Stimulated activated CD4-positive, alpha-beta T cell treated with anti-CD3 and anti-CD28 coated beads, Interleukin-2, amount 100 ng/mL, for 4 hours (primary cell): ENCODE results near the gene RHOC.

Experiments used
- DNase-seq: peaks from one replicate; pipeline ENCODE4 v3.0.0-alpha.2; 2020; ENCODE audit warnings: low read depth

RHOC gene

DNA sequence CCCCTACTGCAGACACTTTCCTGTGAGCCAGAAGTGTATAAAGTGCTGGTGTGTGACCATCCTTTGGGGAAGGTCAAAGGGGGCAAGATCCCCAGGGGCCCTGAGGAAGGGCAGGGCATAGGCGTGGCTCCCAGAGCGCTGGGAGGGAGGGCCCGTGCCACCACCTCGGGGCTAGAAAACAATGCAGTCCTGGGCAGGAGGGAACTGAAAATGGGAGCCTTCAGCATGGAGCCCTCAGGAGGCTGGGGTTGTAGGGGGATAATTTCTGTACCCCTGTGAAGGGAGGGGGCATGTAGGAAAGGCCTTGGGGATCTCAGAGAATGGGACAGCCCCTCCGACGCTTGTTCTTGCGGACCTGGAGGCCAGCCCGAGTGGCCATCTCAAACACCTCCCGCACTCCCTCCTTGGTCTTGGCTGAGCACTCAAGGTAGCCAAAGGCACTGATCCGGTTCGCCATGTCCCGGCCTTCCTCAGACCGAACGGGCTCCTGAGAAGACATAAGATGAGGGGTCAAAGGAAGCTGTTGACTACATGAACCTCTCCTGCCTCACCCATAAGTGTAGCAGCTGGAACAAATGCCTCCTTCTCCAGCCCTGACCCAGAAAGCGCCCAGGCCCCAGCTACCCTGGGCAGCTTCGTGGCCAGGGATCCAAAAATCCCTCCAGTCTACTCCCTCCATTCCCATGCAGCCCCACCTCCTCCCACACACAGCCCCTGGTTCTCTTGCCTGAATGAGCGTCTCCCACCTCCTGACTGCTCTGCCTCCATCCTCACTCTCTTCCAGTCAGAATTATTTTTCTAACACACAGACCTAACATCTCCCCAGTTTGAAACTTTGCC lies 5.5 kb downstream of the RHOC start:
- DNase-seq = no peak

DNA sequence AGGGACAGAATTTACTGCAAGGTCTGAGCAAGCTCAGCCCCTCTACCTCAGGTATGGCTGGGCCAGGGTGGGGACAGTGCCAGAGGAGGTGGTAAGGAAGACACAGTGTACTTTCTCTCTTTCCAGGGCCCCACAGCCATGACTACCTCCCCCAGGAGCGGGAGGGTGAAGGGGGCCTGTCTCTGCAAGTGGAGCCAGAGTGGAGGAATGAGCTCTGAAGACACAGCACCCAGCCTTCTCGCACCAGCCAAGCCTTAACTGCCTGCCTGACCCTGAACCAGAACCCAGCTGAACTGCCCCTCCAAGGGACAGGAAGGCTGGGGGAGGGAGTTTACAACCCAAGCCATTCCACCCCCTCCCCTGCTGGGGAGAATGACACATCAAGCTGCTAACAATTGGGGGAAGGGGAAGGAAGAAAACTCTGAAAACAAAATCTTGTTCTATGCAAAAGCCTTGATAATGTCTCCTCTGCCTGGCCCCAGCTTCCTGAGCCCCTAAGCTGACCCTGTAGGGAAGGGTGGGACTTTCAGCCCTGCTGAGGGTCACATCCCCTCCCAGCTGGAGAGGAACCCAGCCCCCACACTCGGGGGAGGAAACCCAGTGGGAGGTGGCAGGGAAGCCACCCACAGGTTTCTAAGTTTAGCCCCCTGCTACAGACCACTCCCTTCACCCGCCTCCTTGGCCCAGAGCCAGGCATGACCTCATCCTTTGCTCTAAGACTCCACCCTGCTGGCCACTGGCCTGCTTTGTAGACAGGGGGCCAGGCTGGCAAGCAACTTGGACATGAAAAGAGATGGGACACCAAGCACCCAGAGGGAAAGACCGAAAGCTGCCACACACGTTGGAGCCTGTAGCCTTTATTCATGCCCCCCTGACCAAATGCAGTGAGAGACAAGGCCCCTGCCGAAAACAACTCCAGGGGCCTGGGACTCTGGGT lies 6.4 kb downstream of the RHOC start:
- DNase-seq = peak; percentile 60

DNA sequence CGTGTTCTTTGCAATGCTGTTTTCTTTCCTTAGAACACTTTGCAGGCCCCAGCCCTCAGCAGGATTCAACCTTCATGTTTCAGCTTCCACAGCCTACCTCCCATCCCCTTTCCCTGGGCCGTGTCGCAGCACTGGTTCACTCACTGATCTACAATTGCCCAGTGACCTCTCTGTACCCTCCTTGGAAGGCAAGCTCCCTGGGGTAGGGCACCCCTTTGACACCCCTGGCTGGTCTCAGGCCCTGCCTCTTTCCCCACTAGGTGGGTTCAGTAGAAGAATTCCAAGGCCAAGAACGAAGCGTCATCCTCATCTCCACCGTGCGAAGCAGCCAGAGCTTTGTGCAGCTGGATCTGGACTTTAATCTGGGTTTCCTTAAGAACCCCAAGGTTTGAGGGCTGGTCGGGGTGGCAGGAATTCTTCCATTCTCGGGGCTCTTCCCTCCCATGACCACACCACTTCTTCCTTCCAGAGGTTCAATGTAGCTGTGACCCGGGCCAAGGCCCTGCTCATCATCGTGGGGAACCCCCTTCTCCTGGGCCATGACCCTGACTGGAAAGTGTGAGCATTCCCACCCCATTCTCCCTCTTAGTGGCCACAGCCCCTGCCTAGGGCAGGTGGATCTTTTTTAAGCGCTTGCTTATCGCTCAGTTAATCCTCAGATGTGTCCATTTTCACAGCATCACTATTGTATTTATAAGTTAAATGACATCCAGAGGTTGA lies 7.3 kb downstream of the RHOC start:
- no peak for DNase-seq

DNA sequence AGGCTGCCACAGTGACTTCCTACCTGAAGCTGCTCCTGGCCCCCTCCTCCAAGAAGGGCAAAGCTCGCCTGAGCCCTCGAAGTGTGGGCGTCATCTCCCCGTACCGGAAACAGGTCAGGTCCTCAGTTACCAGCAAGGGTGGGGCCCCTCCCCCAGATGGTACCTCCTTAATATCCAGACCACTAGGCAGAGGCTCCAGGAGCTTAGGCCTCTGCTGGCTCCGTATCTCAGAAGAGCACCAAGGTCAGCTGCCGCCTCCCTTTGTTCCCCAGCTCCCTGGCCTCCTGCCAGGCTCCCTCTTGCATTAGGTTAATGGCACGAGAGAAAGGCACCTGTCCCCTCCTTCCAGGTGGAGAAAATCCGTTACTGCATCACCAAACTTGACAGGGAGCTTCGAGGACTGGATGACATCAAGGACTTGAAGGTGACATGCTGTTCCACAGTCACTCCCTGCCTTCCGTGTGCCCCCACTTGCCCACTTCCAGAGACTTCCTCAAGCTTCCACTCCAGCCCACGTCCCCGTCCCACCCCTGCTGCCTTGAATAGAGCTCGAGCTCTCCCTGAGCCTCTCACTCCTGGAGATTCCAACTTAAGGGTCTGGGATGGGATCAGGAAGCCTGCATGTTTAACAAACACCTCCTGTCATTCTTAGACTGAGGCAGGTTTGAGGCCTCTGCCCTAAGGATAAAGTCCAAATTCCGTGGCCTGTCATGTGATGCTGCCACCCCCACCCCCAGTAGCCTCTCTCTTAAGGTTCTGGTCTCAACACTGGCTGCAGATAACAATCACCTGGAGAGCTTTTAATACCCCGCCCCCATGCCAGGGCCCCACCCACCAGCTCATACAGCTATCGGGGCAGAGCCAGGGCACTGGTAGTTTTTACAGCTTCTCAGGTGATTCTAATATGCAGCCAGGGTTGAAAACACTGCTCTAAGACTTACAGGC lies 8.3 kb downstream of the RHOC start:
- DNase-seq = no peak

DNA sequence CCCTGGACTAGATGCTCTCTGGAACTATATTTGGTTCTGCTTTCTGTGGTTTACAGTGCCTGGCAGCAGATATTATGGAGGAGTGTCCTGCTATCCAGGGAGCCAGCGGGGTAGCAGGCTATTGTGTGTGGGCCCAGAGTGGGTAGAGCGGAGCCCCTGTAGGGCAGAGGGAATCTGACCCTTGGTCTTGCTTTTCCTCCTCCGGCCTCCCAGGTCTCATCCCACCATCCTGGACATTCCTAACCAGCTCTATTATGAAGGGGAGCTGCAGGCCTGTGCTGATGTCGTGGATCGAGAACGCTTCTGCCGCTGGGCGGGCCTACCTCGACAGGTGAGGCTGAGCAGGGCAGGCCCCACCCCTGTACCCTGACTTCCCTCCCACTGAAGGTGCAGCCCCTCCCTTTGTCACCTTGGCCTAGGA lies 9.1 kb downstream of the RHOC start:
- DNase-seq = no peak

DNA sequence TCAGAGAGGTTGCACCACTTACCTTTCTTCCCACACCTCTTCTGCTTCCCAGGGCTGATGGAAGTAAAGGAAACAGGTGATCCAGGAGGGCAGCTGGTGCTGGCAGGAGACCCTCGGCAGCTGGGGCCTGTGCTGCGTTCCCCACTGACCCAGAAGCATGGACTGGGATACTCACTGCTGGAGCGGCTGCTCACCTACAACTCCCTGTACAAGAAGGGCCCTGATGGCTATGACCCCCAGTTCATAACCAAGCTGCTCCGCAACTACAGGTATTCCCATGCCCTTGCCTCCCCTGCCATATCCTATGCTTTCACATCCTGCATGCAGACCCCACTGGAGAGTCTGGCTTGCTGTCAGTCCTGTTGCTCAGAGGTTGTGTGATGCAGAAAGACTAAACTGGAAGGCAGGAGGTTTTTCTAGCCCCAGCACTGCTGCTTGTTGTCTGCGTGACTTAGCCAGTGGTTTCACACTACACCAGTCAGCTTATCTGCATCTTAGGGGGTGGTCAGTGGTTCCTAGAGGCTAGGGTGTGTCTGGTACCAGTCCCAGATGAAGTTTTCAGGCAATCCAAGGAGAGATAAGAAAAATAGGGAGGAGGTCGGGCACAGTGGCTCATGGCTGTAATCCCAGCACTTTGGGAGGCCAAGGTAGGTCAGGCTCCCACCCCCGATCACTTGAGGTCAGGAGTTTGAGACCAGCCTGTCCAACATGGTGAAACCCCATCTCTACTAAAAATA lies 10.2 kb downstream of the RHOC start:
- DNase-seq = no peak

DNA sequence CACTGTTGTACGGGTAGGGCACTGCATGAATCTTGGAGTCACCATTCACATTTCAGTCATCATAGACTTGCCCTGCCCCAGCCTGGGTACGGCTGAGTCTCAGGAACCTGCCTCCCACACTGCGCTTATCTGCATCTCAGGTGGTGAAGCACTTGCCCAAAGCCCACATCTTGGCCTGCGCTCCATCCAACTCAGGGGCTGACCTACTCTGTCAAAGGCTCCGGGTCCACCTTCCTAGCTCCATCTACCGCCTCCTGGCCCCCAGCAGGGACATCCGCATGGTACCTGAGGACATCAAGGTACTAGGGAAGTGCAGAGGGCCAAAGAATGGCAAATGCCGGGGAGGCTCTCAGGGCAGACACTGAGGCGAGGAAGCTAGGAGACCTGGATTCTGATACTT lies 11.7 kb downstream of the RHOC start:
- no peak for DNase-seq

DNA sequence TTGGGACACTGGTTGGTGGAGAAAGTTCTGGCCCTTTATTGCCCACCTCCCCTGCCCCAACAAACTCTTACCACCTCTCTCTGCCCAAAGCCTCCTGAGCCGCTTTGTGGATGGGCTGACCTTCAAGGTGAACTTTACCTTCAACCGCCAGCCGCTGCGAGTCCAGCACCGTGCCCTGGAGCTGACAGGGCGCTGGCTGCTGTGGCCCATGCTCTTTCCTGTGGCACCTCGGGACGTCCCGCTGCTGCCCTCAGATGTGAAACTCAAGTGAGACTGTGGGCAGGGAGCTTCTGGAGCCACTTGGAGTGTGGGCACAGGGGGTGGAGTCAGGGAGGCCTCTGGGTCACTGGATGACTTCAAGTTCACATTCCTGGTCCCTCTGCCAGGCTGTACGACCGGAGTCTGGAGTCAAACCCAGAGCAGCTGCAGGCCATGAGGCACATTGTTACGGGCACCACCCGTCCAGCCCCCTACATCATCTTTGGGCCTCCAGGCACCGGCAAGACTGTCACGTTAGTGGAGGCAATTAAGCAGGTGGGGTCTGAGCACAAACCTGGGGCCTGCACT lies 12.5 kb downstream of the RHOC start:
- DNase-seq = no peak

DNA sequence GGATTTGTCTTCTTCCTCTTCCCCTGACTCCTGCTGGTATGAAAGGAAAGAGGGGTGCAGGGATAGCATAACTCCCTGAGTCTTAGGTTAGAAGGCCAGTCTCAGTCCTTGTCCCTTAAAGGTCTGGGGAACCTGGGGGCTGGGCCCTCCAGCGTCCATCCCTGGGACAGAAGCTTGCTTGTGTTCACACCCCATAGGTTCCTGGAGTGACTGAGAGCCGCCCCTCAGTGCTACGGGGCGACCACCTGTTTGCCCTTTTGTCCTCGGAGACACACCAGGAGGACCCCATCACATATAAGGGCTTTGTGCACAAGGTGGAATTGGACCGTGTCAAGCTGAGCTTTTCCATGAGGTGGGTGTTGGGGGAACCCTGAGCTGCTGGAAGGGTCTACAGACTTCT lies 13.1 kb downstream of the RHOC start:
- no peak for DNase-seq

DNA sequence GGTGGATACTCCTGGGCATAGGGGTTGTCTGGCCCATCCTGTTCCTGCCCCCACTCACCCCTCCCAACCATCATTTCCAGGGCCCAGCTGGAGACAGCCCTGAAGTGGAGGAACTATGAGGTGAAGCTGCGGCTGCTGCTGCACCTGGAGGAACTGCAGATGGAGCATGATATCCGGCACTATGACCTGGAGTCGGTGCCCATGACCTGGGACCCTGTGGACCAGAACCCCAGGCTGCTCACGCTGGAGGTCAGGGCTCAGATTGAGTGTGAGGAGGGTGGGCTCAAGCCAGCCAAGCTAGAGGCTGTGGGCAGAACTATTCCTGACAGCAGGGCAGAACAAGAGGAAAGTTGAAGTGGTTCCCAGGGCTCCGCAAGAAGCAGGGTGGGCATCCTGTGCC lies 14.2 kb downstream of the RHOC start:
- no peak for DNase-seq

DNA sequence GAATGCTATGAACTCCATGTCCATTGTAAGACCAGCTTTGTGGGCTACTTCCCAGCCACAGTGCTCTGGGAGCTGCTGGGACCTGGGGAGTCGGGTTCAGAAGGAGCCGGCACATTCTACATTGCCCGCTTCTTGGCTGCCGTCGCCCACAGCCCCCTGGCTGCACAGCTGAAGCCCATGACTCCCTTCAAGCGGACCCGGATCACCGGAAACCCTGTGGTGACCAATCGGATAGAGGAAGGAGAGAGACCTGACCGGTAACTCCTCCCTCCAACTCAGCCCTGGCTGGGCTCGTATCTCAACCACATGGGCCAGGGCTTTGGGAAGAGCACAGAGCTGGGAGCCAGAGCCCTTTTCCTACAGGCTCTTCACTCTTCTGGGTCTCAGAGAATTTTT lies 17.1 kb downstream of the RHOC start:
- no peak for DNase-seq

DNA sequence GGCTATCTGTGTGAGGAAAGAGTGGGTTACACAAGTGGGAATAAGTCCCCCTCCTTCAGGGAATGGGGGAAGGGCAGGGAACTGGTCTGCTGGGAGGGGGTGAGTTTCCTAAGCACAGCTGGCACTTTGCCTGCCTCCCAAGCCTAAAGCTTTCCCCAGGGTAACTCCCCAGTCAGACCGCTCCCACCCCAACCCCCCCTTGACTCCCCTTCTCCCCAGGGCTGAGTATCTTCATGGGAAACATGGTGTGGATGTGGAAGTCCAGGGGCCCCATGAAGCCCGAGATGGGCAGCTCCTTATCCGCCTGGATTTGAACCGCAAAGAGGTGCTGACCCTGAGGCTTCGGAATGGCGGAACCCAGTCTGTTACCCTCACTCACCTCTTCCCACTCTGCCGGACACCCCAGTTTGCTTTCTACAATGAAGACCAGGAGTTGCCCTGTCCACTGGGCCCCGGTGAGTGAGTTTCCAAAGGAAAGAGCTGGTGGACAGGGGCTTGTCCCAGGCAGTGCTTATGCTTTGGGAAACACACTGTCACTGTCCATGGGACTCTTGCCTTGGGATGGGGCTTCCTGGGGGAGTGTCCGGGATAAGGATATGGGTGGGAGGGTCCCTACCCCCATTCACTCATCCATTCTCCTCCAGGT lies 17.6 kb downstream of the RHOC start:
- no peak for DNase-seq

DNA sequence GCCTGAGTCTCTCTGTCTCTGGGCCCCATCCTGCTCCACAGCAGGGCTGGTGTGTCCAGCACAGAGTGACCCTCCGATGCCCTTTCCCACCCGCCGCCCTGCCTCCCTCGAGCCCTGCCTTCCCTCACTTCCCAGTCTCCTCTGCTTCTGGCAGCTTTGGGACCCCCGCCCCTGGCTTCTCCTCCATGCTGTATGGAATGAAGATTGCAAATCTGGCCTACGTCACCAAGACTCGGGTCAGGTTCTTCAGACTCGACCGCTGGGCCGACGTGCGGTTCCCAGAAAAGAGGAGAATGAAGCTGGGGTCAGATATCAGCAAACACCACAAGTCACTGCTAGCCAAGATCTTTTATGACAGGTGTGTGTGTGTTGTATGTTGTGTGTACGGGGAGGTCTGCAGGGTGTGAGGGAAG lies 18.1 kb downstream of the RHOC start:
- DNase-seq = no peak

DNA sequence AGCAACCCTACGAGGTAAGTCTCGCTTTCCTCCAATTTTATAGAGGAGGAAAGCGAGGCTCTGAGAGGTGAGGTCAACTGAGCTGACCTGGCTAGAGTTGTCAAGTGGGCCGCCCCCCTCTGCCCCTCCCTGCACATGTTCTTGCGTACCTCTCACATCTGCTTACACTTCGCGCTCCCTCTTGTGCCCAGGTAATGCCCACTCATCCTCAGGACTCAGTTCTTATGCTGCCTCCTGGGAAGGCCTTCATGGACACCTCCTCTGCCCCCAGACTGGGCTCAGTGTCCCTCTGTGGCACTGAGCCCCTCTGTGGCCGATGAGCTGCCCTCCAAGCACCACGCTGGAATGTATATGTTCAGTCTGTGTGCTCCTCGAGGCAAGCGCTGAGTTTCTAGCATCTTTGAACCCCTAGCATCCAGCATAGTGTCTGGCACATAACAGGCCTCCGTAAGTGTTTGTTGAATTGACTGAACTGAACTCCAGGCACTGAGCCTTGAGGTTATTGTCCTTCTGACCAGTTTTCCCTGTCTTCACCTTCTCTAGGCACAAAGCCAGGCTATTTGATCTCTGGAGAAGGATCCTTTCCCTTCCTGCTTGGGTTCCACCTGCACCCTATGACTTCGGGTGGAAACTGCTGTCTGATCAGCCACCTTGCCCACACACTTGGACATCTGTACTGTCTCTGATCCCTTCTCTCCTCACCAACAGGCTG lies 19.0 kb downstream of the RHOC start:
- no peak for DNase-seq

DNA sequence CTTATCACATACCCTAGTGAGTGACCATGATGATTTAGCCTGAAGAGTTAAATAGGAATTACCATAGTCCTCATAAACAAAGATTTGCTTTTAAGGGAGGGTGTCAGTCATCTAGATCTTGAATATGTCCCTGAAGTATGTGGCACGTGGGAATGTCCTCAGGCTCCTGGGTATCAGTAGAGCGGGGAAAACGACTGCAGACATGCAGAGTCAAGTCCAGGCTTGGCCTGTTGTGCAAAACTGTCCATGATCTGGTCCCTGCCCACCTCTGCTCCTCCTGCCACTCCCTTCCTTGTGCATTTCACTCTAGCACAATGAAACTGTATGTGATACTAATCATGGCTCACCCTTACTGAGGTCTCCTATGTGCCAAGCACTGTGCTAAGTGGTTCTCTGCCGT lies 19.6 kb downstream of the RHOC start:
- DNase-seq = no peak

DNA sequence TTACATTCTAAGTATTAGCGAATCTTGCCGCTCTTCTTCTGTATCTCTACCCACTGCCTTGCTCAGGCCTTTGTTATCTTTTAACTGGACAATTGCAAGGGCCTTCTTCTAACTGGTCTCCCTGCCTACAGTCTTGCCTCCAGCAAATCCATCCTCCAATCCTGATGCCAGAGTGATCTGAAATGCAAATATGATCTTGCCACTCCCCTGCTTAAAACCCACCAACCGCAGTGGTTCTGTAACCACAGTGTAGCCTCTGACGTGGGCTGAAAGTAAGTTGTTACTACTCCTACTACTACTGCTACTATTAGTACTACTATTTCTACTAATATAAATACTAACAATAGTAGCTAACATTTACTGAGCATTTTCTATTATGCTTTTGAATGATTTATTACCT lies 20.1 kb downstream of the RHOC start:
- DNase-seq = no peak

DNA sequence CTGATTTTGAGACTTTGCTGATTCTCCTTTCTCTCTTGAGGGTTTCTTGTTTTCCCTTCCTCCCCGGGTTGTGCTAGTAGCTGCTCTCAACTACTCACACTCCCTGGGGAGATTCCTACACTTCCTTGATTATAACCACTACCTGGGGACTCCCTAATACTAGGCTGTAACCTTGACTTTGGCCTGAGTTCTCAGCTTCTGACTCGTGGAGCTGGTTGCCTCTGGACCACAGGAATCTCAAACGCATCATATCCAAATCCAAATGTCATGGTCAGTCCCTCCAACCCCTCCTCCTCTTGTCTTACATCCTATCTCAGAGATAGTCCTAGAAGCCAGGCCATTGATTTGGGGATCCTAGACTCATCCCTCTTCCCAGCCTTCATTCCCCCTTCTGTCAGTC lies 20.5 kb downstream of the RHOC start:
- no peak for DNase-seq

DNA sequence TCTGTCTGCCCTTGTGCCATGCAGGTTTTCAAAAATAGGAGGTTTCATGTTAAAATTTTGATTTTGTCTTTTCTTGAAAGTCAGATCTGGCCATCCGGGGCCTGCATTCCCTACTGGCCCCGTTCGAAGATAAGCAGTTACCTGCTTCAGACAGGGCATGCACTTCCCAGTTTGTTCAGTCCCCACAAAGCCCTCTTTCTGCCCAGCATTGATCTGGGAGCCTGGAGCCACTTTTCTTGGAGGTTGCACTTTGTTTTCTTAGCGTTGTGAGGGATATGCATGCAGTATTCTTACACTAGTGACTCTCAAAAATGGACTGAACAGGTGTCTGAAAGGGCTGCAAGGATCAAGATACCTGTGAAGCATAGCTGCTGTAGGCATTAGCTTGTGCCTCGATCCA lies 21.0 kb downstream of the RHOC start:
- no peak for DNase-seq

DNA sequence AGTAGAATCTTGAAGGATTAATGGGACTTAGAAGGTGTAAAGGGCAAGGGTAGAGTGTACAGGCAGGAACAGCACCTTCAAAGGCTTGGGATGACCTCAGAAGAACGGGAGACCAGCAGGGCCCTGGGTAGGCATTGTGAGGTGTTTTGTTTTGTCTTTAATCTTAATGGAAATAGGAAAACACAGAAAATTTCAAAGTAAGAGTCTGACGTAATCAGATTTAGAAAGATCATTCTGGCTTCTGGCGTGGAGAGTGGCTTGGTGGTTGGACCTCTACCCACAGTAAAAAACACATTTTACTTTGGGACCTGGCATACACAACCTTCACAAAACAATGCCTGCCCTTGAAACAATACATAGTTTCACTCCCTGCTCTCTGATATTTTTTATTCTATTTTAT lies 28.3 kb downstream of the RHOC start:
- DNase-seq = no peak
